Astrocyte of the spinal cord (primary cell): ENCODE data around the gene GDF2.

Experiments used
- DNase-seq: peaks from one replicate; pipeline ENCODE4 v3.0.0; 2011; ENCODE audit warnings: low read depth, low spot score
- H3K4me3 ChIP-seq: 2 replicates; pipeline ENCODE4 v1.5.1; 2011; ENCODE audit warnings: low read depth, mild to moderate bottlenecking, low read length, moderate library complexity
- in situ Hi-C: cut with HindIII; loops from 2 replicates; pipeline ENCODE4 v1.10.0; 2017; ENCODE audit warnings: low sequenced_read_pairs
- TF ChIP-seq, protein P1 (sequence below): IDR thresholded peaks from 2 replicates; pipeline ENCODE4 v1.5.1; 2012; ENCODE audit warnings: low read depth, mild to moderate bottlenecking, low read length, inconsistent platforms

The GDF2 gene

DNA sequence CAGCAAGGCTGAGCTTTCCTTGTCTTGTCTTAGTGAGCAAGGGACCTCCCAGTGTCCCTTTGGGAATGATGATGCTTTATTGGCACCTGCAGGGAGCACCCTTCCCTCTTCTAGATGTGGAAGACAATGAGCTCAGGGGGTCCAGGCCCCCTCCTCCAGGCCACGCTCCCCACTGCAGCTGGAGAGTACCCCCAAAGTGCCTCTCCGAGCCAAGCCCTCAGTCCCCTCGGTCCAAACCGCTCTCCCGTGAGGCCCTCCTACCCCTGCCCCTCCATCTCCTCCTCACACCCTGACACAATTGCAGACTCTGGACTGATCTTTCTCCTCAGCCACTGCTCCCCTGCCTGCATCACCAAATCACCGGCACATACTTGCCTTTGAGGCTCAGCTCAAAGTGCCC lies 42.7 kb downstream of the GDF2 start:
- no peak for DNase-seq
- H3K4me3 ChIP-seq: no peak overlapping the region
- TF ChIP-seq, protein P1, sequence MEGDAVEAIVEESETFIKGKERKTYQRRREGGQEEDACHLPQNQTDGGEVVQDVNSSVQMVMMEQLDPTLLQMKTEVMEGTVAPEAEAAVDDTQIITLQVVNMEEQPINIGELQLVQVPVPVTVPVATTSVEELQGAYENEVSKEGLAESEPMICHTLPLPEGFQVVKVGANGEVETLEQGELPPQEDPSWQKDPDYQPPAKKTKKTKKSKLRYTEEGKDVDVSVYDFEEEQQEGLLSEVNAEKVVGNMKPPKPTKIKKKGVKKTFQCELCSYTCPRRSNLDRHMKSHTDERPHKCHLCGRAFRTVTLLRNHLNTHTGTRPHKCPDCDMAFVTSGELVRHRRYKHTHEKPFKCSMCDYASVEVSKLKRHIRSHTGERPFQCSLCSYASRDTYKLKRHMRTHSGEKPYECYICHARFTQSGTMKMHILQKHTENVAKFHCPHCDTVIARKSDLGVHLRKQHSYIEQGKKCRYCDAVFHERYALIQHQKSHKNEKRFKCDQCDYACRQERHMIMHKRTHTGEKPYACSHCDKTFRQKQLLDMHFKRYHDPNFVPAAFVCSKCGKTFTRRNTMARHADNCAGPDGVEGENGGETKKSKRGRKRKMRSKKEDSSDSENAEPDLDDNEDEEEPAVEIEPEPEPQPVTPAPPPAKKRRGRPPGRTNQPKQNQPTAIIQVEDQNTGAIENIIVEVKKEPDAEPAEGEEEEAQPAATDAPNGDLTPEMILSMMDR: no peak
- in situ Hi-C loops: no loop called here

DNA sequence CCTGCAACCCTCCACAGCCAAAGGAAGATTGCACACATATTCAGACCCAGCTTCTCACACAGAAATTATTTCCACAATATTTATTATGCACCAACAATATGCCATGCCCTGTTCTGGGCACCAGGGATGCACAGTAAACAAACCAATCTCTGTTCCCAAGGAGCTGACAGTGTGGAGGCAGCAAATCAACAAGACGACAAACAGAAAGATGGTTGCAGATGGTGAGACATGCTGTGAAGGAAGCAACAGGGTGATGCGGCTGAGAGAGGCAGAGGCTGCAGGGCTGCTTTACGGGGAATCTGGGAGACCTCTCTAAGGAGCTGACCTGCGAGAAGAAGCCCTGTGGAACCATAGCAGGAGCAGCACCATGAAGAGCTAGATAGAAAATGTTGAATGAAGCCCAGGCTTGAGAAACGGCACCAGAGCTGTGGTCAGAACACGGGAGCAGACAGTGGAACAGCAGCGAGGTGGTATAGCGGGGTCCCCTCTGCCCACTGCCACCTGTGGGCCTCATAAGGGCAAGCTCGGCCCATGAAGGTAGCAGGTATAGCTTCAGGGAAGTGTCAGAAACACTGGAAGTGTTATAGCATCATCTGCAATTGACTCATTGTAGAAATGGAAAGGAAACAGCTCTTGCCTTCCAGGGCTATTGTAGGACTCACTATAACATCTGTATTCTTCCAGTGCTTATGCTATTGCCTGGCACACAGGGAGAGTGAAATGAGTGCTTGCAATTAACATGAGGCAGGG lies 43.4 kb downstream of the GDF2 start:
- no peak overlapping the region for H3K4me3 ChIP-seq
- TF ChIP-seq, protein P1: no peak
- in situ Hi-C loops: no loop called here
- no peak for DNase-seq

DNA sequence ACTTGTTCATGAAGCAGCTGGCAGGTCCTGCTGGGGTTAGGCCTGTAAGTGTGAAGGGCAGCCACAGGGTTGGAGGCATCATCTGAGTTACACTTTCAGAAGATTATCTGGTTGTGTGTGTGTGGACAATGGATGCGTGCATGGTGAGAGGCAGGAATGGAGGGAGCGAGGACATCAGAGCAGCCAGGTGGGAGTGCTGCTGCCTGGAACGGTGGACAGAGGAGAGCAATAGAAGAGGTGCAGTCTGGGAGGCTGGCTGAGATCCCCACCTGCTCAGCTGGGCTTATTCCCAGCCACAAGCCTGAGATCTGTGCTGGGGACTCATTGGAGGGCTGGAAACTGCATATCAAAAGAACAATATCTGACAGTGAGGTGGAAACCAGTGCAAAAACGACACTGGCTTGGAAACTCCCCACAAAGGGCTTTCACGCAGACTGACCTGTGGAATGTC lies 44.0 kb downstream of the GDF2 start:
- in situ Hi-C loops: no loop called here
- TF ChIP-seq, protein P1: no peak
- H3K4me3 ChIP-seq: no peak overlapping the region
- DNase-seq: no peak

DNA sequence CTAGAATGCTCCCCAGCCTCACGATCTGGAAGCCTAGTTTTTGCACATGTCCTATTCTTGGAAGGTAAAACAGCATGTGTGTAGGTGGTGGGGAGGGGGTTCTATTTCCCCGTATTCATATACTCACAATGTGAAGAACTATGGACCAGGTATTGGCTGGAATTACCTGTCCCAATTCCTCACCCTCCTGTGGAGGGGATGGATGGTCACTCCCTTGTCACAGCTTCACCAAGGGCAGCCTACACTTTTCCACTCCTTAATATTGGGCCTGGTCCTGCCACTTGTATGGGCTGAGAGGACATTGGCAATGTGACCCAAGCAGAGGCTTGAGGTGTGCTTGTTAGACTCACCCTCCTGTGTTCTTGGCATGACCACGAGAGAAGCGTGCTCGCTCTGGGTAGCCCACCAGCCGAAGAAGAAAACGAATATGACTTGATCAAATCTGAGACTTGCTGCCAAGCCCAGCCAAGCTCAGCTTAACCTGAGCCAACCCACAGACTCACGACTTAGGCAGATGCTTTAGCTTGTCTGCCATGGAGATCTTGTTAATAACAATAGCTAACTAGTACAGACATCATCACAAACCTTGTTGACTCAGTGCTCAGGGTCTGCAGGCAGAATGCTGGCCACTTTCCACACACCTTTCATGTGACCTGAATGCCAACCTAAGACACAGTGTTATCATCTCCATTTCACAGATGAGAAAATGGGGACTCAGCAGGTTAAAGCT lies 44.6 kb downstream of the GDF2 start:
- DNase-seq: no peak
- H3K4me3 ChIP-seq: no peak overlapping the region
- TF ChIP-seq, protein P1: no peak
- in situ Hi-C loops: no loop called here

DNA sequence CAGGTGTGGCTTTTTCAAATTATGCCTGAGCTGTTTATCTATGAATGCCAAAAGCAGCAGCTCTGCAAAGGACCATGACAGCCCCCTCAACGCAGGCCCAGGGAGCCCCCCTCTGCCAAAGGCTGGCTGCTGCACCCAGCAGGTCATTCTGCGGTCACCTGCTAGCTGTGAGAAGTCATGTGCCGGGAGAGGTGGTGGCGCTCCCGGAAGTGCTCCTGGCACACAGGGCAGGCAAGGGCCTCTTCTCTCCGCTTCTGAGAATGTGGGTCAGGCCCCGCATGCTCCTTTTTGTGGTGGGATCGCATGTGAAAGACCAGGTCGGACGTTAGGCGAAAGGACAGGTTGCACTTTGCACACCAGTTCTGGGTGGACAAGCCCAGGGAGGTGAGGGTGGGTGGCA lies 45.4 kb downstream of the GDF2 start:
- TF ChIP-seq, protein P1: no peak
- in situ Hi-C loops: no loop called here
- no peak for DNase-seq
- H3K4me3 ChIP-seq: no peak overlapping the region

DNA sequence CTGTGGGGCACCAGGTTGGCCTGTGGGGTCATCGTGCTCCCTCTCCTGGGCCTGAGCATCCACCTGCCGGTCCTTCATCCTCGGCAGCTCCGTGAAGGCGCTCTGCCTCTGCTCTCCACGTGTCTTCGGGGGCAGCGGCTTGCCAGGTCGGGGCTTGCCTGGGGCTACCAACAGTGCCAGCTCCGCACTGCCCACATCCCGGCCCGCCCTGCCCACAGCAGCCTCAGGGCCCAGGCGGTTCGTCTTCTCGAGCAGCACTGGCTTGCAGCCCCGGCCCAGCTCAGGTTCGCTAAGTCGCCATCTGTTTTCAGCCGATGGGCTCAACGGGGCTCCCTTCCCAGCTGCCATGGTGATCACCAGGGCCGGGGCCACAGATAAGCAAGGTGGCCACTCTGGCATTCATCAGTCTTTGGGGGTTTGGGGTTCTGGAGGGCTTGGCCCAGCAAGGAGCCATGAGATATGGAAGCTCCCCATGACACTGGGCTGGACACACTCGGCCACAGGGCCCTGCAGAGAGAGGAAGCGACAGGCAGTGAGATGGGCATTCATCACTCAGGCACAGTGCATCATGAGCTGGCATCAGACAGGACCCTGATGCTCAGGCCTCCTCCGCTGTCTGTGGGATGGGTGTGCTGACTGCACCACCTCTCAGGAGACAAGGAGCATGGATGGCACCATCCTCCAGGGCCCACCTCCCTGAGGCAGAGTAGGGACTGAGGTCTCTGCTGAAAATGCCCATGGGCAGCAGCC lies 46.4 kb downstream of the GDF2 start:
- no peak for DNase-seq
- in situ Hi-C loops: no loop called here
- H3K4me3 ChIP-seq: no peak overlapping the region
- TF ChIP-seq, protein P1: no peak
